Activated naive CD4-positive, alpha-beta T cell treated with Interleukin-2 at 50 U/mL for 16 hours (primary cell): Measurements from ENCODE around the gene TM4SF1.

Experiments
- DNase-seq: peaks from one replicate; pipeline ENCODE4 v3.0.0-alpha.2; 2020

Gene TM4SF1, protein sequence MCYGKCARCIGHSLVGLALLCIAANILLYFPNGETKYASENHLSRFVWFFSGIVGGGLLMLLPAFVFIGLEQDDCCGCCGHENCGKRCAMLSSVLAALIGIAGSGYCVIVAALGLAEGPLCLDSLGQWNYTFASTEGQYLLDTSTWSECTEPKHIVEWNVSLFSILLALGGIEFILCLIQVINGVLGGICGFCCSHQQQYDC

DNA sequence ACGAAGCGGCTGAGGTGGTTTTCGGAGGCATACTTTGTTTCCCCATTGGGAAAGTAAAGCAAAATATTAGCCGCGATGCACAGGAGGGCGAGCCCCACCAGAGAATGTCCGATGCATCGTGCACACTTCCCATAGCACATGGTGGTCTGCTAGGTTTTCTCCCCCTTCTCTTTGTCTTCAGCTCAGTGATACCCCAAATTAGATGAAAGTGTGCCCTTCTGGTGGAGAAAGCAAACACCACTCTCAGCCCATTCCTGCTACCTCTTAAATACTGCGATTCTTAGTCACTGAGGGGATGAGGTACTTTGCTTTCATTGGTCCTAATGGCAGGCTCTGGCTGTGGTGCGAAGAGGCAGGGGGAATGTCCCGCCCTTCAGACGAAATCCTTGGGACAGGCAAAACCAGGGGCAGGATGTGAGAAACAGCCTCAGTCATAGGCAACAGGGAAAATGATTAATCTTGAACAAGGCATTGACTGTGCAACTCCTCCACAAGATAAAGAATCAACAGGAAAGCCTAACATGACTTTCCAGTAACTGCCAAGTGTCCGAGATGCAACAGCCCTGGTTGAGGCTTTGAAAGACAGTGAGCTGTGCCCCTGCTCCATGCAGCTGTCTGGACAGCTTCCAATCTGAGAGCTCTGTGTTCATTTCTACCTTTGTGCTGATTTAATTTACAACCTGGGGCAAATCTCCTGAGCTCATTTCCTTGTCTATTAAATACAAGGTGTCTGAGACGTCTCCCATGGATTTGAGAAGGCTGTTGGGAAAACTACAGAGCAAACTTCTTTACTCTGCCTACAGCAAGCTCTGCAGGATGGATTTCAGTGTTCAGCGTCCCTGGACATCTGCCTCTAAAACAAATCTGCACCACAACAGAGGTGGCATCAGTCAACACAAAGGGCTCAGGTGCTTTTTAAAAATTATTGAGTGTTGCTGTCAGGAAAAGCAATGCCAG, at the start of gene TM4SF1:
TSS of gene TM4SF1 (minus strand) at position 242 of the 957 bp plus-strand sequence. CDS start at position 140, 102 bp downstream.
- DNase-seq: no peak

- DNase-seq: no peak
These were observed 48.9 kb upstream of the TM4SF1 start for GRCh38 chr3:149426325-149426724.

GRCh38 chr3:149424918-149425317, 47.5 kb upstream of the TM4SF1 start:
- no peak for DNase-seq

- no peak for DNase-seq
These were observed 44.3 kb upstream of the TM4SF1 start for GRCh38 chr3:149421764-149422163.

- no peak for DNase-seq
These were observed 42.4 kb upstream of the TM4SF1 start for GRCh38 chr3:149419816-149420215.

GRCh38 chr3:149417727-149418126, 40.3 kb upstream of the TM4SF1 start:
- no peak for DNase-seq

- DNase-seq: no peak
These were observed 39.7 kb upstream of the TM4SF1 start for GRCh38 chr3:149417174-149417573.

DNA sequence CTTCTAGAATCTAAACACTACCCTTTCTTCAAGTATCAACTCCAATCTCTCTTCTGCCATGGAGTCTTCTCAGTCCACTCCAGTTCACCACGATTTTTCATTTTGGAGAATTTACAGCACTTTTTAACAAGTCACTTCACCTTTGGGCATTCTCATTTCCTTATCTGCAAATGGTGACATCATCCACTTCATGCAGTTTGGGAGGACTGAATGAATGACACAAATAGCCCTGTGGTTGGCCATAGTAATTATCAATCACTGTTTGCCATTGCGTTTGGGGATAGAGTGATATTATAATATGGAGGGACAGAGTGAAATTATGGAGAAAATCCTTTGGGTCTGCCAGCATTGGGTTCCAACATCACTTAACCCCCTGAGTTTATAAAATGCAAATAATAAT, 38.0 kb upstream of the TM4SF1 start:
- no peak for DNase-seq

DNA sequence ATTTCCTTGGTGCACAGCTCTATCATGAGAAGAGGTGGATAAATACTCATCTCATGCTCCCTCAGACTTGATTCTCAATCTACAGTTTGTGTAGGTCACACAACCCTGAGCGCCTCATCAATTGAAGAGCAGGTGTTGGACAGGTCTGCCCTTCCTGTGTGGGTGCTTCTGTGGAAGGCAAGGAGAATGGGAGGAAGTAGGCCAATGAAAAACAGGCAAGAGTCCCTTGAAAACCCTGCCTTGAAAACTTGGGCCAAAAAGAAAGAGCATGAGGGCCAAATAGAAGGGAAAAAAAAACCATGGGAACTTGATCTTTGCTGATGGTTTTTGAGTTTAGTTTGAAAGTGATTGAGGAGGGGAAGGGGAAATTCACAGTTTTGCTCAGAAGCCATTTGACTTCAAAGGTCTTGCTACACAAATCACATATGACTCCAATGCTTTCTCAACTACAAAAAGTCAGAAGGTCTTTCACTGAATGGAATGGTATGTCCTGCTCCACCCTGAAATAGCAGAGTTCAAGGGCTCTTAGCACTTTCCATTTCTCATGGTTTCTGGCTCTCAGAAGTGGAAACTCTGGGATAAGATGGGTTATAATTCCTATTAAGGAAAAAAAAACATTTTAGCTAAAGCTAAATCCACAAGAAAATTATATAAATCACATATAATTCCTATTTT, 37.2 kb upstream of the TM4SF1 start:
- no peak for DNase-seq

DNA sequence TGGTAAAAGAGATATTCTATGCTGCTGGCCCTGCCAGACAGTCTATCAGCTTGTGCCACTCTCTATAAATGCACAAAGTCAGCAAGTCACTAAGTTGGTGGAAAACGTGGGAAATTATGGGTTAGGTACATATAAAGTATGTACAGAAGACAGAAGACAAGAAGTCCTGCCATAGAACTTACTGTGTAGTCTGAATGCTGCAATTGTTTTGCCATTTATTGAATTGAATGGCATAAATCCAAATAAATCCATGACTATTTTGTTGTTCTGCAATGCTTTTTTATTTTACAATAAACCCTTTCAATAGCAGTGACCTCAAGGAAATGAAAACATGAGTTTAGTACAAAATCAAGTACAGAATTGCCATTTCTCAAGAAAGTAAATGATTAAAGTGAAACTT, 34.1 kb upstream of the TM4SF1 start:
- no peak for DNase-seq

GRCh38 chr3:149409351-149409750, 31.9 kb upstream of the TM4SF1 start:
- no peak for DNase-seq

- no peak for DNase-seq
These were observed 30.4 kb upstream of the TM4SF1 start for GRCh38 chr3:149407898-149408297.

DNA sequence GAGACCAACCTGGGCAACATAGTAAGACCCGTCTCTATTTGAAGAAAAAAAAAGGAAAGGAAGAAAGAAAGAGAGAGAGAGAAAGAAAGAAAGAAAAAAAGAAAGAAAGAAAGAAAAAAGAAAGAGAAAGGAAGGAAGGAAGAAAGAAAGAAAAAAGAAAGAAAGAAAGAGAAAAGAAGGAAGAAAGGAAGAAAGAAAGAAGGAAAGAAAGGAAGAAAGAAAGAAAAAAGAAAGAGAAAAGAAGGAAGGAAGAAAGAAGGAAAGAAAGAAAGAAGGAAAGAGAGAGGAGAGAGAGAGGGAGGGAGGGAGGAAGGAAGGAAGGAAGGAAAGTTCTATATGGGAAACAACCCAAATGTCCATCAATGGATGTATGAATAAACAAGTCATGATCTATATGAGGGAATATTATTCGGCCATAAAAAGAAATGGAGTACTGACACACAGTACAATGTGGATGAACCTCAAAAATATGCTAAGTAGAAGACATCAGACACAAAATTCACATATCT, 28.8 kb upstream of the TM4SF1 start:
- no peak for DNase-seq

DNA sequence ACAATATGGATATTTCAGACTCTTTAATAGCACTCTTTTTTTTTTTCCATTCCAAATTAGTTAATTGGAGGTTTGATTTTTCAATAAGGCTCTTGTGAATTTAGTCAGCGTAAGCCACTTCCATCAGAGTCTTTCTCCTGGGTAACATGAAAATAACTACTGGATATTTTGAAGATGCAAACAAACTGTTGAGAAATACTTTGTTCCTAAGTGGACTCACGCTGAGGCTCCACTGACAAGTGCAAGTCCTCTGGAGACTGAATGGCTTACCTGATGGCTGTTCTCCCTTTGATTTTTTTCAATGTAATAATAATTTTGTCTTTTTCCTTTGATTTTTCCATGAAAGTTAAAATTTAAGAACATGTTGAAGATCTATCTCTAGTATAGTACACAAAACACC, 26.0 kb upstream of the TM4SF1 start:
- no peak for DNase-seq

- no peak for DNase-seq
These were observed 25.0 kb upstream of the TM4SF1 start for GRCh38 chr3:149402481-149402880.

- DNase-seq: no peak
These were observed 24.5 kb upstream of the TM4SF1 start for GRCh38 chr3:149401926-149402310.

DNA sequence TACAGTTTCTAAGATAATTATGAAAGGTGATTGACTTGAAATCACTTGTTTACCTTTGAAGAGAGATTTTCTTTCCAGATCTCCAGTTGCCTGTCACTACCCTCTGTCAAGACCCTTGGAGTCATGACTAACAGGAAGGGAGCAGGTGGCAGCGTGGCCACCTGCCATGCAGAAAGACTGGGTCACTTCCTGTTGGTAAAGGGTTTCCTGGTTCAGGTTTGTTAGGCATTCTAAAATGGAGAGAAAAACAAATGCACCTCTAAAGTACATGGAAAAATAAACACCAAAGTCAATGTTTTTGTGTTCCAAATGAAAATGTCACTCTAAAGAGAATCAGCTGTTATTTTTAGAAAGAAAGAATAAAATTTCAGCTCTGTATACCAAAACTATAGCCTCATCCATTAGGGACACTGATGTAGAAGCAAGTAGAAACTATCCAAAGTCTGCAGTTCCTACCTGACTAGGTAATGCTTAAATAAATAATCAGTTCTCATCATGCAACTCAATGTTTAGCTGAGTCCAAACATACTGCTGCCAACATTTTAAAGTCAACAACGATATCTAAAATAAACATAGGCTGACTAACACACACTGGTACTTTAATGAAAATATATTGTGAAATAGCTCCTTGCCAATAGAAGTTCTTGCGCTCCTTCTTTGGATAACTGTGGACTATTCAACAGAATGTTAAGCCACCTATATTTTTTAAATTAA, 23.9 kb upstream of the TM4SF1 start:
- DNase-seq: no peak

- no peak for DNase-seq
These were observed 23.2 kb upstream of the TM4SF1 start for GRCh38 chr3:149400645-149401044.

DNA sequence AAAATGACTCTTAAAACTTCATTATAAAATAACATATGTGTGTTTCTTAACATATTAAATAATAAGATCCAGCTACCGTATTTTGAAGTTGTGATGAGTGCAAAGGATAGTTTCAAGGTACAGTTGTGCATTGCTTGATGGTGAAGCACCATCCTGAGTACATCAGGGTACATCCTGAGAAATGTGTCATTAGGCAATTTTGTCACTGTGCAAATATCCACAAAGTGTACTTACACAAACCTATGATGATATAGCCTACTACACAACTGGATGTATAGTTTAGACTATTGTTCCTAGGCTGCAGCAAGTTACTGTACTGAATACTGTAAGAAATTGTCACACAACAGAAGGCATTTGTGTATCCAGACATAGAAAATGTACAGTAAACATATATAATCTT, 20.8 kb upstream of the TM4SF1 start:
- DNase-seq: no peak

DNA sequence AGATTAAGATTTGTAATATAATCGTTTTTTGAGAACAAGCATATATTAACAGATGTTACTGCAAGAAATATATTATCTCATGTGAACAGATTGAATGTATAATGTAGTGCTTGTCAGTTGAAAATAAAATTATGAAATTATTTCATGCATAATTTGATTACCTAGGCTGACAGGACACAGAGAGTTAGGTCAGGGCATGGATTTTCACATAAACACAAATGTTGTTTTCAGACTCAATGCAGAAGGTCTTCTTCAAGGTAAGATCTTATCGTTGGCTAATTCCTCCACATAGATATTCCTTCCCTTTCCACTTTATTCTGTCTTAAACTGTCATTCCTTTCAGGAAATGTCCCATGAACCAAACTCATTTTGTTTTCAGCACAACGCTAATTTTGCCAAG, 20.1 kb upstream of the TM4SF1 start:
- no peak for DNase-seq

DNA sequence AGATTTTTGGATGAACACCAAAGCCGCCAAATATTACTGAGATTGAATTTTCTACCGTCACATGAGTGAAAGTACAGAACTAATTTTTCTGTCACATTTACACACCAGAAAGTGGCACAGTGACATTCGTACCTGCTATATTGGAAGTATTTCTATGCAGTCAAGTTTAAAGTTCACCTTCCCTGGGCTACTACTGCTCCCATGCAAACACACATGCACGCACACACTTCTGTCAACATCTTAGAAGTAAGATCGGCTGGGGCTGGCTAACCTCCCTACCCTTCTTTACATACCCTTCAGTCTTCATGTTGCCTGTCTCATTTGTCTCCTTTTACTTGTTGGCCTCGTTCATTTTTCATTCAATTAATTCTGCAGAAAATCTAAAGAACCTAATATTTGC, 19.0 kb upstream of the TM4SF1 start:
- no peak for DNase-seq

DNA sequence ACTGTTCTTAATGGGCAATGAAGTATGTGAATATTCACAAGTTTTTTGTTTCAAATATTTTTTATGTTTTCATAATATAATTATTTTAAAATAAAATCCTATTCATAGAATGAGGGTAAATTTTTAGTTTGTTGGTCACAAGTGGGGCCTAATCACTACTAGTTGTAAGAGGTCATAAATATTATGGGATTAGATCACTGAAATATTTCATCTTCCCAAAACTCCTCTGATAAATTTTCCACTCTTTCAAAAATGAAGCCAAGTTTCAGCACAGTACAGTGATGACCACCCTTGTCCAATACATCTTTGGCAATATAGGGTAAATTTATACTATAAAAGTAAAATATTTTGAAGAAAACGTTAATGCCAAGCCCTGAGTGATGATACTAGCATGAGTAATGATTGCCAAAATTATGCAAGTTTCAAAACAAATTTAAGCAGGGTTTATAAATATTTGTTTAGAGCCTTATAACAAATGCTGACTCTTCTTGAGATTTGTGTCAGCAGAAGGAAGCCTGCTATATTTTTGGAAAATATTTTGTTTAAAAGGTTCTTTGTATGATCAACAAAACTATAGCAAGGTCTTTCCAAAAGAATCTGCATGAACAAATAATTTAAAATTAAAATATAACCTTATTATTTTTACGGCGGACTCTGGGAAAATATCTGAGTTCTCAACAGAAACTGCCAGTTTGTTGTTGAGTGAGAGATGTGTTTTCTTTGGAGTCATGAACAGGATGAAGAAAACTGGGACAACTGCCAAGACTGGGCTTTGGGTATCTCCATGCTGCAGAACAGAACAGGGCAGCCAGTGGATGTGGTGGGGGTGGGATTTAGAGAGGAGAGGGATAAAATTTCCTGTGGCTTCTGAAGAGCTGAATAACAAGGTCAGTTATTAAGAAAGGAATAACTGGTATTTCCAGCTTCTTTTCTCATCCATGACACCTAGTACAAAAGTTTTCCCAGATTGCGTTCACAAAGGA, 17.9 kb upstream of the TM4SF1 start:
- no peak for DNase-seq
